RWPE2 (cell line): Measurements from ENCODE around the gene ANXA6.

ENCODE experiments used
- ATAC-seq: fragments of 200-7000 bp; cut with Tn5 transposase; 3 replicates; pipeline ENCODE4 v1.9.1; 2021; ENCODE audit warnings: low read depth
- DNase-seq: peaks from one replicate; pipeline ENCODE4 v3.0.0-alpha.2; 2020; ENCODE audit warnings: low spot score
- H3K27ac ChIP-seq: fragments of 450-650 bp; 2 replicates; pipeline ENCODE4 v1.5.1; 2017; ENCODE audit warnings: mild to moderate bottlenecking; ENCODE audit not compliant: poor library complexity, severe bottlenecking
- H3K27me3 ChIP-seq: fragments of 250-450 bp; sonication (Bioruptor Pico); 2 replicates; pipeline ENCODE4 v1.5.1; 2021; ENCODE audit warnings: mild to moderate bottlenecking, moderate library complexity; ENCODE audit not compliant: insufficient read depth, poor library complexity, severe bottlenecking
- H3K36me3 ChIP-seq: fragments of 250-450 bp; sonication (Bioruptor Pico); 2 replicates; pipeline ENCODE4 v1.5.1; 2020; ENCODE audit warnings: low read depth, mild to moderate bottlenecking, moderate library complexity
- H3K4me1 ChIP-seq: fragments of 250-450 bp; sonication (Bioruptor Pico); 2 replicates; pipeline ENCODE4 v1.5.1; 2021; ENCODE audit warnings: mild to moderate bottlenecking, moderate library complexity; ENCODE audit not compliant: insufficient read depth, poor library complexity, severe bottlenecking
- H3K4me3 ChIP-seq: fragments of 250-450 bp; sonication (Bioruptor Pico); 2 replicates; pipeline ENCODE4 v1.5.1; 2021; ENCODE audit warnings: mild to moderate bottlenecking, moderate library complexity; ENCODE audit not compliant: severe bottlenecking
- H3K9me3 ChIP-seq: fragments of 250-450 bp; sonication (Bioruptor Pico); 2 replicates; pipeline ENCODE4 v1.5.1; 2021; ENCODE audit warnings: mild to moderate bottlenecking, moderate library complexity; ENCODE audit not compliant: severe bottlenecking
- TF ChIP-seq, protein P1 (sequence below): fragments of 450-650 bp; IDR thresholded peaks from one replicate; pipeline ENCODE4 v1.5.1; 2017; ENCODE audit warnings: mild to moderate bottlenecking, moderate library complexity; ENCODE audit not compliant: poor library complexity, severe bottlenecking

Gene ANXA6

DNA sequence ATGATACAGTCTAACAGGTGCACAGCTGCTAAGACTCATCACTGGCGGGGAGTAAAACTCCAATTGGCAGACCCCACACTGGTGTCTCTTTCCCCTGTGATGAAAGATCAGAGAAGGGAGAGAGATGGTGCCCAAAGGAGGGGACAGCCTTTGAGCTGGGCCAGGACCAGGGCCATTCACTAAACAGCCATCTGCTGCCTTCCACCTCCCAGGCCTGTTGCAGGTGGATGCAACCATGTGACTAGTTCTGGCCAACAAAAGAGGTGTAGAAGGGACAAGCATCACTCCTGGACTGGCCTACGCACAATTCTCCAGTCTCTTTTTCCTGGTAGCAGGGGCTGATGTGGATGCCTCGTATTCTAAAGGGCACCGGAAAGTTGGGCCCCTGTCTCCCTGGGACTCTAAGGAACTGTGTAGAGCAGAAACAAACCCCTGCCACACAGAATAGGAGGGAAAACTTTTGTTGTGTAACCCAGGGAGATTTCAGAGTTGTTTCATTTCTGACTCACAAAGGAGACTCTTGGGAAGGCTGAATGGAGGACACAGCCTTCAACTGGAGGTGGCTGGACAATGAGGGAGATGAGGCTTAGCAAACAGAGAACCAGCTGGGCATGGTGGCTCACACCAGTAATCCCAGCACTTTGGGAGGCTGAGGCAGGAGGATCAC lies 103.7 kb downstream of the ANXA6 start:
- DNase-seq, result no peak
- TF ChIP-seq, protein P1, sequence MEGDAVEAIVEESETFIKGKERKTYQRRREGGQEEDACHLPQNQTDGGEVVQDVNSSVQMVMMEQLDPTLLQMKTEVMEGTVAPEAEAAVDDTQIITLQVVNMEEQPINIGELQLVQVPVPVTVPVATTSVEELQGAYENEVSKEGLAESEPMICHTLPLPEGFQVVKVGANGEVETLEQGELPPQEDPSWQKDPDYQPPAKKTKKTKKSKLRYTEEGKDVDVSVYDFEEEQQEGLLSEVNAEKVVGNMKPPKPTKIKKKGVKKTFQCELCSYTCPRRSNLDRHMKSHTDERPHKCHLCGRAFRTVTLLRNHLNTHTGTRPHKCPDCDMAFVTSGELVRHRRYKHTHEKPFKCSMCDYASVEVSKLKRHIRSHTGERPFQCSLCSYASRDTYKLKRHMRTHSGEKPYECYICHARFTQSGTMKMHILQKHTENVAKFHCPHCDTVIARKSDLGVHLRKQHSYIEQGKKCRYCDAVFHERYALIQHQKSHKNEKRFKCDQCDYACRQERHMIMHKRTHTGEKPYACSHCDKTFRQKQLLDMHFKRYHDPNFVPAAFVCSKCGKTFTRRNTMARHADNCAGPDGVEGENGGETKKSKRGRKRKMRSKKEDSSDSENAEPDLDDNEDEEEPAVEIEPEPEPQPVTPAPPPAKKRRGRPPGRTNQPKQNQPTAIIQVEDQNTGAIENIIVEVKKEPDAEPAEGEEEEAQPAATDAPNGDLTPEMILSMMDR, result no peak
- Histone ChIP-seq H3K36me3 (peaks cover 95% of the 10 kb centered on the region), H3K4me1 (no peaks in the 10 kb centered on the region), H3K9me3 (no peaks in the 10 kb centered on the region), H3K4me3 (no peak overlapping the region), H3K27ac (peak overlapping the region; percentile 24), H3K27me3 (no peaks in the 10 kb centered on the region)
- no peak for ATAC-seq

DNA sequence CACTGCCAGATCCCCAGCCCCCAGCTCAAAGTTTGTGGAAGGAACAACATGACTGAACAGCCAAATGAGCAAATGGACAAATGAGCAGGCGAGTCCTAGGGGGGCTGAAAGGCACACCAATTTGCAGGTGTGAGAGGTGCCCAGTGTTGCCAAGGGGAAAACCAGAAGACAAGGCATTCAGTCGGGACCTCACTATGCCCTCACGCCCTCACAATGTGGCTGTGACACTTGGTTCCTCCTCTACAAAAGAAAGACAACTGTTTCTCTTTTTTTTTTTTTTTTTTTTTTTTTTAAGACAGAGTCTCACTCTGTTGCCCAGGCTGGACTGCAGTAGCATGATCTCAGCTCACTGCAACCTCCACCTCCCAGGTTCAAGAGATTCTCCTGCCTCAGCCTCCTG lies 104.7 kb downstream of the ANXA6 start:
- Histone ChIP-seq H3K9me3 (no peaks in the 10 kb centered on the region), H3K27ac (no peak overlapping the region), H3K4me3 (no peak overlapping the region), H3K27me3 (no peaks in the 10 kb centered on the region), H3K4me1 (no peaks in the 10 kb centered on the region), H3K36me3 (peaks cover 95% of the 10 kb centered on the region)
- ATAC-seq (no peak), DNase-seq (no peak)
- TF ChIP-seq, protein P1, result no peak

DNA sequence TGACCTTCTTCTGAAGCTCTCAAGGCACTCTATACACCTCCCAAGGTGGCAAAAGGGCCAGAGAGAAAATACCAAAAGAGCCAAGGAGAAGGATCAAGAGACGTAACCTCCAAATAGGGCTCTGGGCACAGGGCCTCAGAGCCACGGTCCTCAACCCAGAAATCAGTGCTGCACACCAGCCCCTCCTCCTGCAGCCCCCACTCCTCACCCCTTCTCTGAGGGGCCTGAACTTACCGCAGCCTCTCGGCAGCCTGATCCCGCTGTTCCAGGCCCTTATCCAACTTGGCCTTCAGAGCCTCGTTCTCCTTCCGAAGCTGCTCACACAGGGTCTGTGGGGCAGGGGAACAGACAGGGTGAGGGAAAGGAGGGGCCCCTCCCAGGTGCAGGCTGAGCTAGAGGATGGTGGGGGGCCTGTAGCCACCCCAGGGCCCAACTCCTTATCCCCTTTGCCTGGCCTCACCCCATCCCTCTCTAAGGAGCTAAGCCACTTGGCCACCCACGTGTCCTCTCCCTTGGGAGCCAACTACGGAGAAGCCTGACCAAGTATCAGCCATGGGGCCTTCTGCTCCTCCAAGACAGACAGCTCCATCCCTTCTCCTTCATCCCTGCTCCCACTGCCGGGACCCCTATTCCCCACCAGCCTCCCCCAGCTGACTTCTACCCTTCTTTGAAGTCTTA lies 105.5 kb downstream of the ANXA6 start:
- TF ChIP-seq, protein P1, result peak; percentile 58
- peaks cover 95% of the 10 kb centered on the region for H3K36me3 ChIP-seq
- no peak for DNase-seq
- no peak overlapping the region for H3K4me3 ChIP-seq
- no peaks in the 10 kb centered on the region for H3K9me3 ChIP-seq
- H3K27ac ChIP-seq, result no peak overlapping the region
- ATAC-seq, result no peak
- no peaks in the 10 kb centered on the region for H3K27me3 ChIP-seq
- no peaks in the 10 kb centered on the region for H3K4me1 ChIP-seq

DNA sequence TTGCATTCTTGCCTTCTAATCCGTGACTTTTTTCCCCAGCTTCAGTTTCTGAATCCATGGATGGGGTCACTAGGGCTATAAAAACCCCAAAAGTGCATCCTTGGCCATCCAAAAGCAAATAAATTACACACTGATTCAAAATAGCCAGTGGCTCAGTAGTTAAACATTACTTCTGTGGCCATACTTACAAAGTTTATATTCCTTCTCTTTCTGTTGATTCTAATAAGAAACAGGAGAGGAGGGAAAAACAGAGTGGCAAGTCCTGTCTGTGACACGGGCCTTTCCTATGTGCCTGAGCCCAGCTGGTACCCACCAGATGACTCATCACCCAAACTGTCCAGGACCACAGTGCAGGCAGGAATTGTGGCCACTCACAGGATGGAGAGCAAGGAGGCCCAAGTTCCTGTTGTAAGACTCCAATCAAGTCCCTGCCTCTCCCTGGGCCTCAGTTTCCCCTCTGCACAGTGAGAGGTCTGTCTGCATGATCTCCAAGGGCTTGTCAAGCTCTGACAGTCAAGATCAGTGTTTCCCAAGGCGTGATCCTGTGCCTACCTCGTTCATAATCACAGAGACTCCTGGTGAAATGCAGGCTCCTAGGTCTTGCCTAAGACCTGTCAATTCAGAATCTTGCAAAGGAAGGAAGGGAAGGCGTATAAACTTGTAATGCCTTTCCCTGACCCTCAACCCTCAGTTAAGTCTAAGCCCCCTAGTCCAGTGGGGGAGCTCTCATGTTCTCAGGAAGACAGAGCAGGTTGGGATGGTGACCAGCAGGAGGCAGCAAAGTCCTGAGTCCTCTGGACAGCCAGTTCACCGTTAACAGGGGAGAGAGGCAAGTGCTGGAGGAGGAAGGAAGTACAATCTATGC lies 106.3 kb downstream of the ANXA6 start:
- H3K9me3 ChIP-seq, result no peaks in the 10 kb centered on the region
- no peak overlapping the region for H3K4me3 ChIP-seq
- ATAC-seq (peak; percentile 46), DNase-seq (no peak)
- no peaks in the 10 kb centered on the region for H3K4me1 ChIP-seq
- H3K36me3 ChIP-seq, result peaks cover 95% of the 10 kb centered on the region
- no peaks in the 10 kb centered on the region for H3K27me3 ChIP-seq
- no peak overlapping the region for H3K27ac ChIP-seq
- TF ChIP-seq, protein P1, result peak; percentile 87
